WTC11 (cell line): ENCODE results near the gene SHISA6. TPM values are rescaled to one million over a fixed set of nuclear protein-coding genes. Genes with fewer than 3 reads are reported as not detected.

Source experiments
- ATAC-seq: fragments of 200-7000 bp; cut with Tn5 transposase; 2 replicates; pipeline ENCODE4 v1.10.0; 2021; ENCODE audit warnings: mild to moderate bottlenecking, moderate library complexity
- CTCF ChIA-PET: fragments of 300-600 bp; sonication (Branson Sonifier 250); formaldehyde crosslinking; loops from one replicate; lab custom pipeline; 2021; ENCODE audit warnings: antibody characterized with exemption; lab: Charles Lee
- POLR2A ChIA-PET: fragments of 350-600 bp; sonication (Branson Sonifier 250); formaldehyde crosslinking; loops from one replicate; lab custom pipeline; 2021; ENCODE audit warnings: antibody characterized with exemption; lab: Charles Lee
- DNase-seq: peaks from one replicate; pipeline ENCODE4 v3.0.0; 2021; ENCODE audit warnings: low spot score
- H3K27ac Mint-ChIP-seq: 2 replicates; pipeline ENCODE4 v1.8.0; 2021; ENCODE audit warnings: mixed read lengths
- H3K27me3 Mint-ChIP-seq: 2 replicates; pipeline ENCODE4 v1.8.0; 2021; ENCODE audit warnings: low read depth, mild to moderate bottlenecking, moderate library complexity, mixed read lengths
- H3K36me3 Mint-ChIP-seq: 2 replicates; pipeline ENCODE4 v1.8.0; 2021; ENCODE audit warnings: mixed read lengths
- H3K4me1 Mint-ChIP-seq: 2 replicates; pipeline ENCODE4 v1.8.0; 2022; ENCODE audit warnings: mixed read lengths
- H3K4me3 Mint-ChIP-seq: 2 replicates; pipeline ENCODE4 v1.8.0; 2021; ENCODE audit warnings: mild to moderate bottlenecking, moderate library complexity, mixed read lengths
- H3K9me3 Mint-ChIP-seq: 2 replicates; pipeline ENCODE4 v1.8.0; 2021; ENCODE audit warnings: mixed read lengths
- CBFB ChIP-seq: sonication (generic); formaldehyde crosslinking; IDR thresholded peaks from 2 replicates; pipeline ENCODE4 v1.8.1; 2022; ENCODE audit warnings: mild to moderate bottlenecking, low read depth, missing genetic modification reagents
- GABPB1 ChIP-seq: sonication (generic); formaldehyde crosslinking; IDR thresholded peaks from 2 replicates; pipeline ENCODE4 v1.8.1; 2023; ENCODE audit warnings: mild to moderate bottlenecking, missing genetic modification reagents
- GRHL2 ChIP-seq: fragments of 250-450 bp; sonication (Bioruptor Pico); IDR thresholded peaks from 2 replicates; pipeline ENCODE4 v1.8.0; 2022; ENCODE audit warnings: mild to moderate bottlenecking, moderate library complexity; ENCODE audit not compliant: insufficient replicate concordance, severe bottlenecking
- KAT7 ChIP-seq: sonication (generic); formaldehyde crosslinking; IDR thresholded peaks from 2 replicates; pipeline ENCODE4 v1.8.1; 2023; ENCODE audit warnings: missing genetic modification reagents, mild to moderate bottlenecking, borderline replicate concordance
- MLX ChIP-seq: sonication (generic); formaldehyde crosslinking; IDR thresholded peaks from 2 replicates; pipeline ENCODE4 v1.8.1; 2023; ENCODE audit warnings: mild to moderate bottlenecking, missing genetic modification reagents, moderate library complexity
- NFYB ChIP-seq: sonication (generic); formaldehyde crosslinking; conservative IDR thresholded peaks from 2 replicates; pipeline ENCODE4 v1.8.0; 2022; ENCODE audit warnings: low read depth, missing genetic modification reagents
- NR3C1 ChIP-seq: sonication (generic); formaldehyde crosslinking; conservative IDR thresholded peaks from 2 replicates; pipeline ENCODE4 v1.8.1; 2023; ENCODE audit warnings: low read depth, mild to moderate bottlenecking, missing genetic modification reagents
- PRRX2 ChIP-seq: fragments of 250-450 bp; sonication (Bioruptor Pico); IDR thresholded peaks from 2 replicates; pipeline ENCODE4 v1.8.0; 2021; ENCODE audit warnings: mild to moderate bottlenecking
- SMAD3 ChIP-seq: sonication (generic); formaldehyde crosslinking; IDR thresholded peaks from 2 replicates; pipeline ENCODE4 v1.8.0; 2022; ENCODE audit warnings: missing genetic modification reagents, mild to moderate bottlenecking, borderline replicate concordance
- SOX15 ChIP-seq: fragments of 250-450 bp; sonication (Bioruptor Pico); IDR thresholded peaks from 2 replicates; pipeline ENCODE4 v1.9.0; 2021; ENCODE audit warnings: mild to moderate bottlenecking
- ZBTB21 ChIP-seq: sonication (generic); formaldehyde crosslinking; IDR thresholded peaks from 2 replicates; pipeline ENCODE4 v1.8.1; 2023; ENCODE audit warnings: mild to moderate bottlenecking, missing genetic modification reagents, borderline replicate concordance
- ZNF263 ChIP-seq: sonication (generic); formaldehyde crosslinking; IDR thresholded peaks from 2 replicates; pipeline ENCODE4 v1.8.1; 2022; ENCODE audit warnings: low read depth, mild to moderate bottlenecking, moderate library complexity, missing genetic modification reagents
- ZNF317 ChIP-seq: sonication (generic); formaldehyde crosslinking; IDR thresholded peaks from 2 replicates; pipeline ENCODE4 v1.8.1; 2023; ENCODE audit warnings: low read depth, mild to moderate bottlenecking, moderate library complexity, missing genetic modification reagents, borderline replicate concordance
- ZNF396 ChIP-seq: fragments of 250-450 bp; sonication (Bioruptor Pico); IDR thresholded peaks from 2 replicates; pipeline ENCODE4 v1.8.0; 2021; ENCODE audit warnings: mild to moderate bottlenecking, moderate library complexity, borderline replicate concordance
- ZNF423 ChIP-seq: fragments of 250-450 bp; sonication (Bioruptor Pico); IDR thresholded peaks from 2 replicates; pipeline ENCODE4 v2.1.2; 2022; ENCODE audit warnings: mild to moderate bottlenecking, moderate library complexity
- ZNF532 ChIP-seq: fragments of 250-450 bp; sonication (Bioruptor Pico); IDR thresholded peaks from 2 replicates; pipeline ENCODE4 v1.9.0; 2021; ENCODE audit warnings: mild to moderate bottlenecking, borderline replicate concordance
- ZNF671 ChIP-seq: fragments of 250-450 bp; sonication (Bioruptor Pico); IDR thresholded peaks from 2 replicates; pipeline ENCODE4 v1.8.0; 2021; ENCODE audit warnings: mild to moderate bottlenecking
- total RNA-seq: library from RNA; stranded (reverse); gene quantifications from 3 replicates; pipeline ENCODE4 v1.2.3, GENCODE V29; 2021
- TF ChIP-seq, protein P1 (sequence below): fragments of 250-450 bp; sonication (Bioruptor Pico); IDR thresholded peaks from 2 replicates; pipeline ENCODE4 v2.1.2; 2022; ENCODE audit warnings: mild to moderate bottlenecking, moderate library complexity
- TF ChIP-seq, protein P2 (sequence below): sonication (generic); formaldehyde crosslinking; IDR thresholded peaks from 2 replicates; pipeline ENCODE4 v1.8.1; 2023; ENCODE audit warnings: mild to moderate bottlenecking, moderate library complexity, missing genetic modification reagents
- TF ChIP-seq, protein P3 (sequence below): fragments of 250-450 bp; sonication (Bioruptor Pico); IDR thresholded peaks from 2 replicates; pipeline ENCODE4 v1.9.0; 2021; ENCODE audit warnings: mild to moderate bottlenecking

The SHISA6 gene
- total RNA-seq, 1 experiment from 2014 or later, result 1.1 TPM

- peaks cover 13% of the 10 kb centered on the region for H3K27me3 Mint-ChIP-seq
- peaks cover 63% of the 10 kb centered on the region for H3K36me3 Mint-ChIP-seq
- H3K9me3 Mint-ChIP-seq, result peaks cover 91% of the 10 kb centered on the region
- POLR2A ChIA-PET, result no interaction called here
- TF ChIP-seq ZNF396 (CRISPR knock-in tag) (no peak), CBFB (CRISPR knock-in tag) (no peak), ZBTB21 (CRISPR knock-in tag) (no peak), GRHL2 (no peak), NFYB (CRISPR knock-in tag) (no peak), ZNF532 (CRISPR knock-in tag) (no peak), ZNF671 (CRISPR knock-in tag) (no peak), GABPB1 (no peak), MLX (CRISPR knock-in tag) (no peak), NR3C1 (CRISPR knock-in tag) (no peak), SMAD3 (CRISPR knock-in tag) (no peak), ZNF317 (no peak), KAT7 (CRISPR knock-in tag) (no peak), SOX15 (no peak), ZNF263 (CRISPR knock-in tag) (no peak), ZNF423 (CRISPR knock-in tag) (no peak), PRRX2 (no peak)
- TF ChIP-seq, protein P1, sequence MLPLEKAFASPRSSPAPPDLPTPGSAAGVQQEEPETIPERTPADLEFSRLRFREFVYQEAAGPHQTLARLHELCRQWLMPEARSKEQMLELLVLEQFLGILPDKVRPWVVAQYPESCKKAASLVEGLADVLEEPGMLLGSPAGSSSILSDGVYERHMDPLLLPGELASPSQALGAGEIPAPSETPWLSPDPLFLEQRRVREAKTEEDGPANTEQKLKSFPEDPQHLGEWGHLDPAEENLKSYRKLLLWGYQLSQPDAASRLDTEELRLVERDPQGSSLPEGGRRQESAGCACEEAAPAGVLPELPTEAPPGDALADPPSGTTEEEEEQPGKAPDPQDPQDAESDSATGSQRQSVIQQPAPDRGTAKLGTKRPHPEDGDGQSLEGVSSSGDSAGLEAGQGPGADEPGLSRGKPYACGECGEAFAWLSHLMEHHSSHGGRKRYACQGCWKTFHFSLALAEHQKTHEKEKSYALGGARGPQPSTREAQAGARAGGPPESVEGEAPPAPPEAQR (CRISPR knock-in tag), result no peak
- TF ChIP-seq, protein P2, sequence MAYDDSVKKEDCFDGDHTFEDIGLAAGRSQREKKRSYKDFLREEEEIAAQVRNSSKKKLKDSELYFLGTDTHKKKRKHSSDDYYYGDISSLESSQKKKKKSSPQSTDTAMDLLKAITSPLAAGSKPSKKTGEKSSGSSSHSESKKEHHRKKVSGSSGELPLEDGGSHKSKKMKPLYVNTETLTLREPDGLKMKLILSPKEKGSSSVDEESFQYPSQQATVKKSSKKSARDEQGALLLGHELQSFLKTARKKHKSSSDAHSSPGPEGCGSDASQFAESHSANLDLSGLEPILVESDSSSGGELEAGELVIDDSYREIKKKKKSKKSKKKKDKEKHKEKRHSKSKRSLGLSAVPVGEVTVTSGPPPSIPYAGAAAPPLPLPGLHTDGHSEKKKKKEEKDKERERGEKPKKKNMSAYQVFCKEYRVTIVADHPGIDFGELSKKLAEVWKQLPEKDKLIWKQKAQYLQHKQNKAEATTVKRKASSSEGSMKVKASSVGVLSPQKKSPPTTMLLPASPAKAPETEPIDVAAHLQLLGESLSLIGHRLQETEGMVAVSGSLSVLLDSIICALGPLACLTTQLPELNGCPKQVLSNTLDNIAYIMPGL (CRISPR knock-in tag), result no peak
- TF ChIP-seq, protein P3, sequence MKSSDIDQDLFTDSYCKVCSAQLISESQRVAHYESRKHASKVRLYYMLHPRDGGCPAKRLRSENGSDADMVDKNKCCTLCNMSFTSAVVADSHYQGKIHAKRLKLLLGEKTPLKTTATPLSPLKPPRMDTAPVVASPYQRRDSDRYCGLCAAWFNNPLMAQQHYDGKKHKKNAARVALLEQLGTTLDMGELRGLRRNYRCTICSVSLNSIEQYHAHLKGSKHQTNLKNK (CRISPR knock-in tag), result no peak
- TF ChIP-seq, all 79 proteins: peak for 0
- Mint-ChIP-seq H3K4me1 (peaks cover 4% of the 10 kb centered on the region; the same call in 1 of the 2 replicates), H3K4me3 (no peak overlapping the region), H3K27ac (no peak overlapping the region)
- CTCF ChIA-PET, result no interaction called here
- DNase-seq, result no peak
- no peak for ATAC-seq
These were observed 245.3 kb downstream of the SHISA6 start for GRCh38 chr17:11486101-11486867.
